Endothelial cell of umbilical vein (primary cell): ENCODE data around the gene RNF4. TPM values are rescaled to one million over a fixed set of nuclear protein-coding genes. Genes with fewer than 3 reads are reported as not detected.

Experiments used
- BruUV-seq: library from RNA; stranded (reverse); fragments of 400-500 nt; replicated peaks from 2 replicates; lab custom pipeline; 2021; lab: Mats Ljungman, UMichigan
- CTCF ChIA-PET: fragments of 300-600, 350-600 bp; sonication (Branson Sonifier 250); formaldehyde crosslinking; loops from one replicate; lab custom pipeline; 2021; ENCODE audit warnings: antibody characterized with exemption, inconsistent platforms; lab: Charles Lee
- POLR2A ChIA-PET: fragments of 300-600, 350-600 bp; sonication (Branson Sonifier 250); formaldehyde crosslinking; loops from one replicate; lab custom pipeline; 2021; ENCODE audit warnings: antibody characterized with exemption, inconsistent platforms; lab: Charles Lee
- DNase-seq: peaks from one replicate; pipeline ENCODE4 v3.0.0-alpha.2; 2011; ENCODE audit warnings: low read depth, low spot score
- FAIRE-seq: peaks from 2 replicates; lab custom pipeline; 2011; peaks lifted over from hg19 to GRCh38; lab: Jason Lieb, UNC
- H2AFZ ChIP-seq: 2 replicates; pipeline ENCODE4 v1.6.0; 2012; ENCODE audit warnings: low read depth, low read length, control low read depth, inconsistent platforms
- H3K27ac ChIP-seq: 2 replicates; pipeline ENCODE4 v1.5.1; 2011; ENCODE audit warnings: low read depth, mild to moderate bottlenecking, control low read depth, low read length, moderate library complexity; ENCODE audit not compliant: insufficient read depth
- H3K27me3 ChIP-seq, 2 experiments: 2 replicates each; pipeline versions ENCODE4 v1.6.0 to v1.6.1; 2011; ENCODE audit warnings: low read length in 2 of 2, mixed read lengths in 1 of 2; ENCODE audit not compliant: control insufficient read depth in 2 of 2, insufficient read depth in 2 of 2
- H3K36me3 ChIP-seq, 2 experiments: 2 replicates in 1 of 2; 3 replicates in 1 of 2; pipeline ENCODE4 v1.5.1; 2011; ENCODE audit warnings: low read length in 2 of 2, mild to moderate bottlenecking in 1 of 2, moderate library complexity in 1 of 2; ENCODE audit not compliant: control insufficient read depth in 2 of 2, insufficient read depth in 2 of 2; ENCODE audit errors: extremely low read depth in 1 of 2
- H3K4me1 ChIP-seq: 3 replicates; pipeline ENCODE4 v1.5.1; 2011; ENCODE audit warnings: mild to moderate bottlenecking, low read length; ENCODE audit not compliant: control insufficient read depth, insufficient read depth; ENCODE audit errors: extremely low read depth
- H3K4me2 ChIP-seq: 2 replicates; pipeline ENCODE4 v1.6.1; 2011; ENCODE audit warnings: low read length, control low read depth, mixed read lengths; ENCODE audit not compliant: insufficient read depth
- H3K4me3 ChIP-seq, 3 experiments: fragments of 200-600 bp in 1 of 3; sonication (generic), shearing (Covaris generic) in 1 of 3; replicated peaks in 1 of 3; 2 replicates each; pipeline ENCODE4 v1.5.1; 2011 to 2016; ENCODE audit warnings: control low read depth in 3 of 3, low read length in 3 of 3, mild to moderate bottlenecking in 2 of 3, inconsistent platforms in 1 of 3, low read depth in 1 of 3, moderate library complexity in 1 of 3; ENCODE audit not compliant: insufficient read depth in 1 of 3
- H3K79me2 ChIP-seq: 2 replicates; pipeline ENCODE4 v1.6.0; 2012; ENCODE audit warnings: low read length, inconsistent platforms; ENCODE audit not compliant: control insufficient read depth, insufficient read depth
- H3K9ac ChIP-seq: replicated peaks from 2 replicates; pipeline ENCODE3; 2011; ENCODE audit warnings: low read length, control low read depth; ENCODE audit not compliant: insufficient read depth; ENCODE audit errors: extremely low read depth
- H3K9me1 ChIP-seq: replicated peaks from 3 replicates; pipeline ENCODE4 v1.6.0; 2011; ENCODE audit warnings: mild to moderate bottlenecking, low read length; ENCODE audit not compliant: control insufficient read depth, insufficient read depth; ENCODE audit errors: extremely low read depth
- H3K9me3 ChIP-seq: replicated peaks from 2 replicates; pipeline ENCODE4 v1.5.1; 2012; ENCODE audit warnings: low read length, inconsistent platforms; ENCODE audit not compliant: control insufficient read depth, insufficient read depth
- H4K20me1 ChIP-seq: replicated peaks from 2 replicates; pipeline ENCODE3; 2011; ENCODE audit warnings: mild to moderate bottlenecking, low read length; ENCODE audit not compliant: control insufficient read depth, insufficient read depth; ENCODE audit errors: extremely low read depth
- EZH2 ChIP-seq: IDR thresholded peaks from 2 replicates; pipeline ENCODE4 v1.6.1; 2012; ENCODE audit warnings: borderline replicate concordance, low read depth, mild to moderate bottlenecking, moderate library complexity, low read length, inconsistent platforms; ENCODE audit not compliant: severe bottlenecking
- FOS ChIP-seq: IDR thresholded peaks from 2 replicates; pipeline ENCODE4 v1.6.1; 2011; ENCODE audit warnings: mild to moderate bottlenecking, low read length, moderate library complexity, borderline replicate concordance; ENCODE audit not compliant: insufficient read depth
- GATA2 ChIP-seq: IDR thresholded peaks from 2 replicates; pipeline ENCODE4 v1.7.0; 2011; ENCODE audit warnings: low read depth, mild to moderate bottlenecking, moderate library complexity, mixed read lengths, low read length; ENCODE audit not compliant: insufficient read length, insufficient read depth
- JUN ChIP-seq: IDR thresholded peaks from 2 replicates; pipeline ENCODE4 v1.6.1; 2011; ENCODE audit warnings: borderline replicate concordance, low read depth; ENCODE audit not compliant: insufficient read length, insufficient read depth
- MYC ChIP-seq: IDR thresholded peaks from one replicate; pipeline ENCODE4 v1.6.1; 2011; ENCODE audit warnings: mild to moderate bottlenecking, low read depth, low read length
- POLR2A ChIP-seq: IDR thresholded peaks from 2 replicates; pipeline ENCODE4 v1.6.1; 2012; ENCODE audit warnings: low read depth, mild to moderate bottlenecking, control low read depth, low read length
- POLR2AphosphoS5 ChIP-seq: IDR thresholded peaks from 2 replicates; pipeline ENCODE4 v1.6.1; 2012; ENCODE audit warnings: low read depth, mild to moderate bottlenecking, control low read depth, low read length, moderate library complexity; ENCODE audit not compliant: insufficient read depth
- dilution Hi-C: fragments of 300-500 bp; cut with MboI; formaldehyde crosslinking; loops from one replicate; pipeline ENCODE4 v1.15.0; 2019; ENCODE audit warnings: low sequenced_read_pairs; ENCODE audit not compliant: extremely low pct_ligation_motif_present
- intact Hi-C: fragments of 100-400 bp; cut with micrococcal nuclease; formaldehyde crosslinking; loops from one replicate; pipeline ENCODE4 v1.10.0; 2022
- polyA plus RNA-seq, 4 experiments: library from polyadenylated mRNA; depleted of rRNA in 3 of 4; stranded (reverse) in 3 of 4; unstranded in 1 of 4; fragments of >200 nt; gene quantifications; 2 replicates each; pipeline versions ENCODE4 v1.2.1 to v1.2.3, GENCODE V29; 2011 to 2012; ENCODE audit warnings: missing spikeins in 1 of 4
- total RNA-seq: library from RNA; stranded (reverse); gene quantifications from 2 replicates; pipeline ENCODE4 v1.2.3, GENCODE V29; 2021
- TF ChIP-seq, protein P1 (sequence below), 2 donors: IDR thresholded peaks; 1 replicate in 1 of 2; 2 replicates in 1 of 2; pipeline ENCODE4 v1.5.1; 2011; ENCODE audit warnings: low read length in 2 of 2, mild to moderate bottlenecking in 2 of 2, moderate library complexity in 2 of 2, control low read depth in 1 of 2, inconsistent platforms in 1 of 2, low read depth in 1 of 2; ENCODE audit not compliant: insufficient read depth in 1 of 2; ENCODE audit errors: extremely low read depth in 1 of 2
- TF ChIP-seq, protein P2 (sequence below): IDR thresholded peaks from 2 replicates; pipeline ENCODE4 v1.6.1; 2011; ENCODE audit not compliant: insufficient read depth, insufficient read length

RNF4 gene
- total and polyA plus RNA-seq, 2 donors (not counting 3 experiments of a cell fraction or from before 2014, with no cell fraction given): 64.3 to 71.4 TPM

DNA sequence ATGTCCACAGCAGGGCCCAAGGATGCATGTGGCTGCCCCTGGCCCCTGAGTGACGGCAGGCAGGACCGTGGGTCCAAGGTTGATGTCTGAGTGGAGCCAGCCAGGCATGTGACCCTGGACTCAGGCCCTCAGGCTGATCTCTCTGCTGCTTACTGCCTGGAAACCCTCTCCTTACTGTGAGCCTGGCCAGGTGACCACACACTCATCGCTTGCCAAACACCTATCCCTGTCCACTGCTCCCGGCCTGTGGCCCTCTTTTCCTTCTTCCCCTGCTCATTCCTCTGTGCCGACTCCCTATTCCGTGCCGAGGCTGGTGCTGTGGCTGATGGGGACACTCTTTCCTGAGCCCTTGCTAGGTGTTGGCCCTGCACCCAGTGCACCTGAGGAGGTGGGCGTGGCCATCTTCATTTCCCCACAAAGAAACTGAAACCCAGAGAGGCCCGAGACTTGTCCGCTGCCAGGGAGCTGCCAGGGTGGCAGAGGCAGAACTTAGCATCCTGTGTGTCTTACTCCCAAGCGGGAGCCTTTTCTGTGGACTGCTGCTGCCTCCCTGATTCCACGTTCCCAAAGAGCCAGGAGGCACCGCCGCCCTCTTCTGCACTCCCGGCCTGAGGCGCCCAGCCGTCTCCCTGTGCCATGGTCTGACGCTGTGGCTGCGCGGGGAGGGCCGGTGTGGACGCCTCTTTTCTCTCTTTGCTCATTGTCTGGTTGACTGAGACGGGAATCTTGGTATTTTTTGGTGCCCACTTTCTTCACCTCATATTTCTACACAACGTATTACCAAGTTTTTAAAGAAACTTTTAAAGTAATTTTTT, 11.2 kb upstream of the RNF4 start:
- no peak overlapping the region for H2AFZ ChIP-seq
- TF ChIP-seq POLR2AphosphoS5 (no peak), POLR2A (no peak), EZH2 (no peak), MYC (no peak), JUN (no peak), GATA2 (no peak), FOS (no peak)
- TF ChIP-seq, protein P1, sequence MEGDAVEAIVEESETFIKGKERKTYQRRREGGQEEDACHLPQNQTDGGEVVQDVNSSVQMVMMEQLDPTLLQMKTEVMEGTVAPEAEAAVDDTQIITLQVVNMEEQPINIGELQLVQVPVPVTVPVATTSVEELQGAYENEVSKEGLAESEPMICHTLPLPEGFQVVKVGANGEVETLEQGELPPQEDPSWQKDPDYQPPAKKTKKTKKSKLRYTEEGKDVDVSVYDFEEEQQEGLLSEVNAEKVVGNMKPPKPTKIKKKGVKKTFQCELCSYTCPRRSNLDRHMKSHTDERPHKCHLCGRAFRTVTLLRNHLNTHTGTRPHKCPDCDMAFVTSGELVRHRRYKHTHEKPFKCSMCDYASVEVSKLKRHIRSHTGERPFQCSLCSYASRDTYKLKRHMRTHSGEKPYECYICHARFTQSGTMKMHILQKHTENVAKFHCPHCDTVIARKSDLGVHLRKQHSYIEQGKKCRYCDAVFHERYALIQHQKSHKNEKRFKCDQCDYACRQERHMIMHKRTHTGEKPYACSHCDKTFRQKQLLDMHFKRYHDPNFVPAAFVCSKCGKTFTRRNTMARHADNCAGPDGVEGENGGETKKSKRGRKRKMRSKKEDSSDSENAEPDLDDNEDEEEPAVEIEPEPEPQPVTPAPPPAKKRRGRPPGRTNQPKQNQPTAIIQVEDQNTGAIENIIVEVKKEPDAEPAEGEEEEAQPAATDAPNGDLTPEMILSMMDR (IDR thresholded peaks at IDR 0.05; ENCODE audit: extremely low read depth in 1 of 2, insufficient read depth in 1 of 2, low read depth in 1 of 2, low read length in 2 of 2): no peak
- TF ChIP-seq, protein P2, sequence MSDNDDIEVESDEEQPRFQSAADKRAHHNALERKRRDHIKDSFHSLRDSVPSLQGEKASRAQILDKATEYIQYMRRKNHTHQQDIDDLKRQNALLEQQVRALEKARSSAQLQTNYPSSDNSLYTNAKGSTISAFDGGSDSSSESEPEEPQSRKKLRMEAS: no peak
- CTCF ChIA-PET: interaction anchor here (0.8 to 1.3 kb wide), 2 partner anchors 16 to 238 kb away, joined by 3 to 6 read pairs; no protein-coding TSS in a partner anchor

More for the DNA sequence above, 11.2 kb upstream of the RNF4 start:
- Histone ChIP-seq H3K36me3 (no peaks in the 10 kb centered on the region), H3K9ac (no peak overlapping the region), H3K4me1 (peaks cover 3% of the 10 kb centered on the region), H3K4me2 (no peak overlapping the region), H3K9me3 (no peaks in the 10 kb centered on the region), H3K9me1 (no peaks in the 10 kb centered on the region), H4K20me1 (no peaks in the 10 kb centered on the region), H3K27me3 (no peaks in the 10 kb centered on the region), H3K4me3 (no peak overlapping the region), H3K79me2 (no peaks in the 10 kb centered on the region), H3K27ac (no peak overlapping the region)
- intact Hi-C loops (no loop called here), dilution Hi-C loops (no loop called here)
- FAIRE-seq (no peak), DNase-seq (no peak)
- POLR2A ChIA-PET: no interaction called here
- BruUV-seq: no TSS peak
